ENCODE data around the gene PUM1.

GRCh38 chr1:30914587-30914922 lies 151.0 kb downstream of the PUM1 start:
- no peak for TF ChIP-seq CTCF (IDR thresholded peaks at IDR 0.05)
- TF ChIP-seq POLR2A (IDR thresholded peaks at IDR 0.05) = no peak

Data from thyroid gland (tissue), 4 donors.